HG02840 (cell line): ENCODE results near the gene BRD3.

Experiments used
- ATAC-seq: cut with Tn5 transposase; IDR thresholded peaks from one replicate; pipeline ENCODE4 v1.9.1; 2021; ENCODE audit warnings: mild to moderate bottlenecking, moderate library complexity, moderate number of reproducible peaks; ENCODE audit not compliant: unreplicated experiment, low FRiP score

BRD3 gene

DNA sequence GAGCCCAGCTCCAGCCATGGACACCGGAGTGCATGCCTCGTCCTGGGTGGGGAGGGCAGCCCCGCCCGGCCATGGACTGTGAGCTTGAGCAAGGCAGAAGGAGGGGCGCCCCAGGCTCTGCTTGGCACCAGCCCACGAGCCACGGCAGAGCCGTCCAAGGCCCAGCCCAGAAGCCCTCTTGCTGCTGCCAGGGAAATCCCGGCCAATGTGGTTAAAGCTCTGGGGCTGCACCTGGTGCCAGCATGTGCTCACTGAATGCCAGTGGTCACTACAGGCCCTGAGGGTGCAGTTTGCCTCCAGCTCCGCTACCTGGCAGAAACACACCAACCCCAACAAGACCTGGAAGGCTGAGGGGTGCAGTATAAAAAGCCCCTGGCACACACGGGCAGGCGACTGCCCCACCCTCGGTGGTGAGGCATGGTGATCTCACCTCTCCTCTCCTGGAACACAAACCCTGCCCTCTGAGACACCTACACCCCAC is 11.8 kb downstream of the BRD3 start:
- no peak for ATAC-seq

GRCh38 chr9:134054891-134055811 is 12.7 kb downstream of the BRD3 start:
- no peak for ATAC-seq

GRCh38 chr9:134053941-134054761 is 13.7 kb downstream of the BRD3 start:
- no peak for ATAC-seq

GRCh38 chr9:134053401-134053871 is 14.4 kb downstream of the BRD3 start:
- ATAC-seq: no peak

DNA sequence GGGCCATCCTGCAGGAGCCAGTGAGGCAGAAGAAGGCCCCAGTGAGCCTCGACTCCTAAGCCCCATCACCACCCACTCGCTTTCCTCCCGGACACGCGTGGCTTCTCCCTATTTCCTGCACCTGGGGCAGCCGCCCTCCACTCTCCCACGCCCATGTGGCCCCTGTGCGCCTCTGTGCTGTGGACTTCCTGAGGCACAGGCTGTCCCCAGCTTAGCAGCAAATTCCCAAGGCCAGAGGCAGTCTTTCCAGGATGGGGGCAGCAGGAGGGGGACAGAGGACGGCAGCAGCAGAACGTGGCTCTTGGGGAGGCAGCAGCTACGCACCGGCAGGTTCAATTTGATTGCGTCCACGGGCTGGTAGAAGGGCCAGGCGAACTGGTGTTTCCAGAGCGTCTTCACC is 14.9 kb downstream of the BRD3 start:
- ATAC-seq: no peak

DNA sequence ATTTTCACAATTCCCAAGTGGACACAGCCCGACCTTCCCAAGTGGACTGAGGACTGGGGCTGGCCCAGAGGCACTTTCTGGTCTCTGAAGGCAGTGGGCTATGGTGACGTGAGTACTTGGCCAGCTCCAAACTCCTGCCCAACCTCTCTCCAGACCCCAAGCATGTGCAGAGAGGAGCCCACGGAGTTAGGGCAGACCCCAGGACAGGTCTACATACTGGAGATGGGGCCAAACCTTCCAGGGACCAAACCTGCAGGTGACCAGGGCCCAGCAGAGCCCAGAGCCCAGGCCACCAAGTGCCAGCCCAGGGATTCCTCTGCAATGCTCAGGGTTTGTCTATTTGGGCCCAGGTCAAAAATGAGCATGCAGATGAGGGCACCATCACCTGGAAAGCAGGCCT is 15.3 kb downstream of the BRD3 start:
- no peak for ATAC-seq

- no peak for ATAC-seq
Observed at GRCh38 chr9:134051319-134051718, 16.5 kb downstream of the BRD3 start.

- ATAC-seq: no peak
Observed at GRCh38 chr9:134050726-134051125, 17.1 kb downstream of the BRD3 start.

- ATAC-seq: no peak
Observed at GRCh38 chr9:134049772-134050588, 17.8 kb downstream of the BRD3 start.

DNA sequence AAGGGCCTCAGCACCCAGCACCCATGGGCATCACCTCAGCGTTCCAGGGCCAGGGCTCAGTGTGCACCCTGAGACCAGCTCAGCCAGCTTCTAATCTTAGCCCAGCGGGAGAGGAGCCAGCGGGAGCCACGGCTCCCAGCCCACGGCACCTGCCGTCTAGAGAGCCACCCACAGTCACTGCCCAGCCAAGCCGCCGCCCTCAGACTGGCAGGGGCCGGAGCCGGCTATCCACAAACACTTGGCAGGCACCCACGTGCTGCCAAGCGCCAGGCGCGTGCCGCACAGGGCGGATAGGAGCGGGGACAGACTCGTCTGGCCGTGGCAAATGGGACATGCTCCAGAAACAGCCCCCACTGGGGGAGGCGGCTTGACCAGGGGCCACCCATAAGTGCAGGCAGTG is 18.6 kb downstream of the BRD3 start:
- ATAC-seq: no peak

- ATAC-seq: no peak
Observed at GRCh38 chr9:134048582-134048968, 19.3 kb downstream of the BRD3 start.

GRCh38 chr9:134047868-134048581 is 19.8 kb downstream of the BRD3 start:
- ATAC-seq: no peak

DNA sequence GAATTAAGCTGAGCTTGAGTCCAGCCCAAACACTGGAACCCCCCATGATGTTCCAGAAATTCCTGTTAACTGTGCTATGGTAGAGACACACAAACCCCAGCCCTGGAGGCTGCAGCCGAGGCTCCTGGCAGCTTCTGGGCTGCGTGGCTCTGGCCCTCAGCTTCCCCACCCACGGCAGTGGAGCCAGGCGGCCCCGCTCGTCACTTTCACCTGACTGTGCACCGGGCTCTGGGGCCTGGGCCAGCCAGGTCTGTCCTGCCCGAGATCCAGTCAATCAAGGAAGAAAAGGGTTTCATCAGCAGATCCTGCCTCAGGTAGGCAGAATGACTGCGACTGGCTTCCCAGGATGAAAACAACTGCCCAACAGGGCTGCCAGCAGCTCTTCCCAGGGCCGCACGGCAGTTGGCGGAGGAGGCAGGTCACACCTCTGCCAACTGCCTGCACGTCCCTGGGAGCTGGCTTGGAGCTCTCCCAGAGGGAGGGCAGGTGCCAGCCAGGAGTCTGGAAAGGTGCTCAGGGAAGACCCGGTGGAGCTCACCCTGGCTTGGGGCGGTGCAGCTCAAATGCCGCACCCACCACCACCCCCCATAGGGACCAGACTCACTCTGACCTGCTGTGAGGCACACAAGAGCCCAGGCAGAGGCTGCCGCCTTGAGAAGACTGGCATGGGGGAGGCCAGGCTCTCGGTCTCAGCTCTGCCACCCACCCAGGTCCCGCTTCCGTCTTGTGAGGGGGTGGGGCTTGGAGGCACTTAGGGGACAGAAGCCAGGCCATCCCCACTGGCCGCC is 20.7 kb downstream of the BRD3 start:
- ATAC-seq: no peak

DNA sequence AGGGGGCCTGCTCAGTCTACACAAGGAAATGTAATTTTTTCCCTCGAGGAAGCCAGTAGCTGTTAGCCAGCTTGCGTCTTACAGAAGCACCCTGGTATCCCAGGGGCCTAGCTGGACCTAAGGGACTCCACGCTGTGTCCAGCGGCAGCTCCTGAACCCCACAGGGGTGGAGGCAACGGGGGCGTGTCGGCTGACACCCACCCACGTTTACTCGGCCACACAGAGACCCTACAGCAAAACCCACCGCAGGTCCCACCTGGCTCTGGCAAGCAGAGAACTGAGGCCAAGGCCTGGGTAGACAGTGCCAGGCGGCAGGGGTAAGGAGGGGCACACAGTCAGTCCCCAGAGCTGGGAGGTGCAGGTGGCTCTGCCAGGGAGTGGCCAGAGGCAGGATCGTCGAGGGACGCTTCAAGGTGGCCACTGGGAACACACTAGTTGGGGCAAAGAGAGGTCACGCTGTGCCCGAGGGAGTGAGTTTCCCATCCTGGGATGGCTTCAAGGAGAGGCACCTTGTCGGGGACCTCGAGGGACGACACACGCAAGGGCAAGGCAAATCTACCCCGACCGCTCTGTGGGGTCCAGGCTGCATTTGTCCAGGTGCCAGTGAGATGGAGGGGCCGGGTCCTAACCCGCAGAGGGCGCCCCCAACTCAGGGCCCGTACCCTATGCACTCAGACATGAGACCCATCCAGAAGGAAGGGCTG is 21.8 kb downstream of the BRD3 start:
- ATAC-seq: no peak

- no peak for ATAC-seq
Observed at GRCh38 chr9:134044944-134045343, 22.9 kb downstream of the BRD3 start.

DNA sequence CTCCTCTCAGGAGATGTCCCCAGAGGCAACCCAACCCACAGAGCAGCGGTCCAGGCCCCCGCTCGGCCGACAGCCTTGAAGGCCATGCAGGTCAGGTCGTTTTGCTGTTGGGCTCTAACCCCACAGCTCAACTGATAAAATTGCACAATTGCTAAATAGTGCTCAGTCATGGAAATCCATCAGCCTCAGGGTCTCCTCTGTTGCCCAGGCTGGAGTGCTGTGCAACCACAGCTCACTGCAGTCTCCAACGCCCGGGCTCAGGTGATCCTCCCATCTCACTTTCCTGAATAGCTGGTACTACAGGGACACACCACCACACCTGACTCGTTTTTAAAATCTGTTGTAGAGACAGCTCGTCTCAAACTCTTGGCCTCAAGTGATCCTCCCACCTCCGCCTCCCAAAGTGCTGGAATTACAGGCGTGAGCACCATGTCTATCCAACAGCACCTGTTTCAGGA is 24.3 kb downstream of the BRD3 start:
- ATAC-seq: no peak

DNA sequence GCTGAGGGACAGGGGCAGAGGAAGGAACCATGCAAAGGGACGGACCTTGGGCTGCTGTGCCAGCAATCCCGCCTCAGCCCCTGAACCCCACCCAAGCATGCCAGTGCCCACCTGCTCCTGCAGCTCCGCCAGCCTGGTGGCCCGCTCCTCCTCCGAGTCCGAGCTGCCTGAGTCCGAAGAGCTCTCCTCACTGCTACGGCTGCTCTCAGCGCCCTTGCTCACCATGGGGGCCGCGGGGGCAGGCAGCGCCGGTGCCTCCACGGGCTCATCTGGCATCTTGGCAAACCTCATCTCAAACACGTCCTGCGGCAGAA is 26.2 kb downstream of the BRD3 start:
- ATAC-seq: no peak

DNA sequence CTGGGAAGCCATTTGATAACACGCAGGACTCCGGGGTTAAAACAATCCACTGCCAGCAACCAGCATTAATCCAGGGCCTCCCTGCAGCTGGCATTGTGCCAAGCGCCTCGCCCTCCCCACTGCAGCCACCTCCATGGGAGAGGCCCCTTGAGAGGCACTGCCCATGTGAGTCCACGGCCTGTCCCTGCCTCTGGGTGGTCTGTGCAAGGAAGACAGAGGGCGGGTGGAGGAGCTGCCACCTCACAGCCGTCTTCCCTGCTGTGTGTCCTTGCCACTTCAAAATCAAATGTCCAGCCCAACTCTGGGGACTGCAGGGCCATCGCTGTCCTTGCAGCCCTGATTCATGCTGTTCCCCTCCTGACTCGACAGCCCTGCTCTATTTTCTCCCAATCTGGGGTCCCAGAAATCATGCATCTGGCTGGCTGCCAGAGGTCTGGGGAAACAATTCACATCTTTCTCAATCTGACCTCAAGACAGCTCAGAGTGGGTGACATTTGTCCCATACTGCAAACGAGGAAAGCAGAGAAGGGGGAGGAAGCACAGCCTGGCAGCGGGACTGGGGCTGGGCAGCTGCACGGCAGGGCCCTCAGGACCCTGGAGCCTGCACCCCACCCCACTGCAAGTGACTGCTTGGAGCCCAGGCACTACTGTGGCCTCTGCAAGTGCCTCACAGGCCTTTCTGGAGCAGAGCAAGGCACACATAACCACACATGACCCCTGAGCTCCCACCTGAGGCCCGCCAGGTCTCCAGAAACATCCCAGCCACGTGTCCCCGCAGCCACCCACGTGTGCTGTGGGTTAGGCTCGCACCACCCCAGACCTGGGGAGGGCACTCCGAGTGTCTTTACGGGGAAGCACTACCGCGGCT is 26.8 kb downstream of the BRD3 start:
- ATAC-seq: no peak
